ENCODE data around the gene FREM2. TPM values are rescaled to one million over a fixed set of nuclear protein-coding genes. Genes with fewer than 3 reads are reported as not detected.

FREM2 gene
- total RNA-seq, 1 donor from 2014 or later = 14.5 TPM

- Histone ChIP-seq H3K36me3 (no peaks in the 10 kb centered on the region), H3K27me3 (ENCODE audit: low read depth) (no peaks in the 10 kb centered on the region), H3K4me1 (no peaks in the 10 kb centered on the region), H3K4me3 (no peak overlapping the region), H3K27ac (no peak overlapping the region), H3K9me3 (no peaks in the 10 kb centered on the region)
- TF ChIP-seq CTCF (IDR thresholded peaks at IDR 0.05) = no peak
- ATAC-seq = no peak
- intact Hi-C loops (cut with DNase I) = no loop called here
- DNase-seq = no peak
Observed at GRCh38 chr13:38821770-38822551, 135.1 kb downstream of the FREM2 start.

- no peaks in the 10 kb centered on the region for H3K36me3 ChIP-seq
- no peaks in the 10 kb centered on the region for H3K4me1 ChIP-seq
- DNase-seq = no peak
- intact Hi-C loops (cut with DNase I) = no loop called here
- no peaks in the 10 kb centered on the region for H3K27me3 ChIP-seq (ENCODE audit: low read depth)
- H3K9me3 ChIP-seq = no peaks in the 10 kb centered on the region
- no peak overlapping the region for H3K4me3 ChIP-seq
- no peak for TF ChIP-seq CTCF (IDR thresholded peaks at IDR 0.05)
- H3K27ac ChIP-seq = no peak overlapping the region
- no peak for ATAC-seq
Observed at GRCh38 chr13:38824342-38824741, 137.5 kb downstream of the FREM2 start.

- intact Hi-C loops (cut with DNase I) = no loop called here
- ATAC-seq (no peak), DNase-seq (no peak)
- H3K4me3 ChIP-seq = no peak overlapping the region
- no peaks in the 10 kb centered on the region for H3K9me3 ChIP-seq
- no peak for TF ChIP-seq CTCF (IDR thresholded peaks at IDR 0.05)
- H3K27ac ChIP-seq = no peak overlapping the region
- H3K4me1 ChIP-seq = no peaks in the 10 kb centered on the region
- no peaks in the 10 kb centered on the region for H3K27me3 ChIP-seq (ENCODE audit: low read depth)
- H3K36me3 ChIP-seq = no peaks in the 10 kb centered on the region
Observed at GRCh38 chr13:38826182-38826813, 139.4 kb downstream of the FREM2 start.

- intact Hi-C loops (cut with DNase I) = no loop called here
- DNase-seq (no peak), ATAC-seq (no peak)
- no peak for TF ChIP-seq CTCF (IDR thresholded peaks at IDR 0.05)
- no peak overlapping the region for H3K27ac ChIP-seq
- no peaks in the 10 kb centered on the region for H3K36me3 ChIP-seq
- H3K27me3 ChIP-seq (ENCODE audit: low read depth) = no peaks in the 10 kb centered on the region
- H3K4me3 ChIP-seq = no peak overlapping the region
- no peaks in the 10 kb centered on the region for H3K9me3 ChIP-seq
- H3K4me1 ChIP-seq = no peaks in the 10 kb centered on the region
Observed at GRCh38 chr13:38830442-38831045, 143.7 kb downstream of the FREM2 start.

- Histone ChIP-seq H3K36me3 (no peaks in the 10 kb centered on the region), H3K4me1 (no peaks in the 10 kb centered on the region), H3K4me3 (no peak overlapping the region), H3K27me3 (ENCODE audit: low read depth) (no peaks in the 10 kb centered on the region), H3K27ac (no peak overlapping the region), H3K9me3 (no peaks in the 10 kb centered on the region)
- no peak for DNase-seq
- no peak for TF ChIP-seq CTCF (IDR thresholded peaks at IDR 0.05)
- intact Hi-C loops (cut with DNase I) = no loop called here
- no peak for ATAC-seq
Observed at GRCh38 chr13:38844581-38844980, 157.7 kb downstream of the FREM2 start.
